ENCODE data around the gene RIOX2. TPM values are rescaled to one million over a fixed set of nuclear protein-coding genes. Genes with fewer than 3 reads are reported as not detected.
"Not testable (repeated sequence)": the region's sequence is repeated elsewhere in the genome, so short reads cannot be mapped to it uniquely, and the experiment has no call there.

Gene RIOX2
- total RNA-seq, 1 donor from 2014 or later = 29.6 TPM

- no peak for DNase-seq (ENCODE audit: low read depth)
Observed at GRCh38 chr3:97911459-97911858, 60.8 kb downstream of the RIOX2 start.

GRCh38 chr3:97910931-97911351 lies 61.3 kb downstream of the RIOX2 start:
- no peak for DNase-seq (ENCODE audit: low read depth)

GRCh38 chr3:97910236-97910831 lies 61.9 kb downstream of the RIOX2 start:
- DNase-seq (ENCODE audit: low read depth) = not testable (repeated sequence)

- not testable (repeated sequence) for DNase-seq (ENCODE audit: low read depth)
Observed at GRCh38 chr3:97909830-97910229, 62.4 kb downstream of the RIOX2 start.

GRCh38 chr3:97901313-97902248 lies 70.7 kb downstream of the RIOX2 start:
- DNase-seq (ENCODE audit: low read depth) = no peak

- DNase-seq (ENCODE audit: low read depth) = no peak
Observed at GRCh38 chr3:97899331-97899730, 72.9 kb downstream of the RIOX2 start.

GRCh38 chr3:97896547-97896946 lies 75.7 kb downstream of the RIOX2 start:
- no peak for DNase-seq (ENCODE audit: low read depth)

GRCh38 chr3:97896129-97896528 lies 76.1 kb downstream of the RIOX2 start:
- DNase-seq (ENCODE audit: low read depth) = no peak

- DNase-seq (ENCODE audit: low read depth) = no peak
Observed at GRCh38 chr3:97895216-97895615, 77.0 kb downstream of the RIOX2 start.

- no peak for DNase-seq (ENCODE audit: low read depth)
Observed at GRCh38 chr3:97892852-97893251, 79.4 kb downstream of the RIOX2 start.

Other genes with a start within 250 kb of the RIOX2 start
- gene ARL6, start 207.7 kb downstream of the RIOX2 start, total RNA-seq = 5.2 and 15.2 TPM in 2 replicates
- gene CRYBG3, start 150.4 kb downstream of the RIOX2 start, total RNA-seq = 15.8 and 39.9 TPM in 2 replicates
- not detected in 2 replicates for gene GABRR3, start 62.9 kb upstream of the RIOX2 start, total RNA-seq
- not detected in 2 replicates for gene OR5AC2, start 114.7 kb upstream of the RIOX2 start, total RNA-seq
- gene OR5H1, start 158.3 kb upstream of the RIOX2 start, total RNA-seq = not detected in 2 replicates
- gene OR5H14, start 175.0 kb upstream of the RIOX2 start, total RNA-seq = not detected in 2 replicates
- not detected in 2 replicates for gene OR5H15, start 194.3 kb upstream of the RIOX2 start, total RNA-seq

Measured in renal cortical epithelial cell (primary cell).